Neural cell (in vitro differentiated cells): Measurements from ENCODE around the gene MAP3K7CL. TPM values are rescaled to one million over a fixed set of nuclear protein-coding genes. Genes with fewer than 3 reads are reported as not detected.

Experiments used
- H2AFZ ChIP-seq: fragments of 200-600, 300-800 bp; sonication (generic), shearing (Covaris generic); 2 replicates; pipeline ENCODE4 v1.6.0; 2014; ENCODE audit warnings: low read depth, mild to moderate bottlenecking, antibody characterized with exemption, low read length, moderate library complexity
- H3F3A ChIP-seq: fragments of 200-600 bp; shearing (Covaris generic); 2 replicates; pipeline ENCODE4 v1.6.1; 2016; ENCODE audit warnings: mild to moderate bottlenecking, moderate library complexity, mixed read lengths, antibody characterized with exemption, low read length; ENCODE audit not compliant: insufficient read depth, poor library complexity, severe bottlenecking
- H3K27ac ChIP-seq: fragments of 200-600, 300-800 bp; sonication (generic), shearing (Covaris generic); 2 replicates; pipeline ENCODE4 v1.5.1; 2014; ENCODE audit warnings: mild to moderate bottlenecking, low read length, moderate library complexity
- H3K27me3 ChIP-seq: fragments of 300-800, 200-600 bp; sonication (generic), shearing (Covaris generic); 2 replicates; pipeline ENCODE4 v1.6.0; 2014; ENCODE audit warnings: mild to moderate bottlenecking, low read depth, low read length, moderate library complexity; ENCODE audit not compliant: insufficient read depth
- H3K36me3 ChIP-seq: fragments of 300-800, 200-600 bp; sonication (generic), shearing (Covaris generic); 2 replicates; pipeline ENCODE4 v1.5.1; 2014; ENCODE audit warnings: mild to moderate bottlenecking, antibody characterized with exemption, low read length, moderate library complexity; ENCODE audit not compliant: insufficient read depth
- H3K4me2 ChIP-seq: fragments of 300-800, 200-600 bp; sonication (generic), shearing (Covaris generic); 2 replicates; pipeline ENCODE4 v1.6.0; 2014; ENCODE audit warnings: mild to moderate bottlenecking, low read length
- H3K4me3 ChIP-seq: fragments of 300-800, 200-600 bp; sonication (generic), shearing (Covaris generic); 2 replicates; pipeline ENCODE4 v1.5.1; 2014; ENCODE audit warnings: mild to moderate bottlenecking, low read length, moderate library complexity
- H3K79me2 ChIP-seq: fragments of 200-600 bp; shearing (Covaris generic); replicated peaks from 2 replicates; pipeline ENCODE4 v1.6.0; 2014; ENCODE audit warnings: mild to moderate bottlenecking, low read length, moderate library complexity; ENCODE audit not compliant: insufficient read depth
- H3K9ac ChIP-seq: fragments of 300-800, 200-600 bp; sonication (generic), shearing (Covaris generic); 2 replicates; pipeline ENCODE4 v1.6.1; 2016; ENCODE audit warnings: mild to moderate bottlenecking, low read length, mixed read lengths
- H3K9me2 ChIP-seq: fragments of 200-600 bp; shearing (Covaris generic); 2 replicates; pipeline ENCODE4 v1.6.1; 2016; ENCODE audit warnings: mild to moderate bottlenecking, low read length, mixed read lengths; ENCODE audit not compliant: insufficient read depth
- H3K9me3 ChIP-seq: fragments of 200-600, 300-800 bp; sonication (generic), shearing (Covaris generic); 2 replicates; pipeline ENCODE4 v1.6.1; 2016; ENCODE audit warnings: mild to moderate bottlenecking, mixed run types, low read length, moderate library complexity, mixed read lengths
- H4K20me1 ChIP-seq: fragments of 200-600 bp; shearing (Covaris generic); 2 replicates; pipeline ENCODE4 v1.6.1; 2016; ENCODE audit warnings: mild to moderate bottlenecking, mixed run types; ENCODE audit not compliant: insufficient read depth
- CTCF ChIP-seq: fragments of 450-650 bp; IDR thresholded peaks from 2 replicates; pipeline ENCODE4 v1.5.1; 2014; ENCODE audit warnings: antibody characterized with exemption, mild to moderate bottlenecking, moderate library complexity; ENCODE audit not compliant: poor library complexity, severe bottlenecking
- EP300 ChIP-seq: fragments of 450-650 bp; conservative IDR thresholded peaks from 2 replicates; pipeline ENCODE4 v1.6.1; 2014; ENCODE audit warnings: antibody characterized with exemption, mild to moderate bottlenecking, moderate library complexity; ENCODE audit not compliant: poor library complexity, severe bottlenecking
- EZH2 ChIP-seq: fragments of 200-600, 300-800 bp; shearing (Covaris generic), sonication (generic); IDR thresholded peaks from 2 replicates; pipeline ENCODE4 v1.6.1; 2014; ENCODE audit warnings: antibody characterized with exemption, low read length, borderline replicate concordance, mild to moderate bottlenecking; ENCODE audit not compliant: insufficient read depth, poor library complexity, severe bottlenecking
- MXI1 ChIP-seq: fragments of 450-650 bp; conservative IDR thresholded peaks from 2 replicates; pipeline ENCODE4 v1.6.1; 2014; ENCODE audit warnings: antibody characterized with exemption, mild to moderate bottlenecking; ENCODE audit not compliant: poor library complexity, severe bottlenecking
- POLR2AphosphoS5 ChIP-seq: IDR thresholded peaks from 2 replicates; pipeline ENCODE4 v1.6.1; 2012
- RAD21 ChIP-seq: fragments of 450-650 bp; conservative IDR thresholded peaks from 2 replicates; pipeline ENCODE4 v1.6.1; 2014; ENCODE audit warnings: antibody characterized with exemption, mild to moderate bottlenecking, moderate library complexity
- SMC3 ChIP-seq: fragments of 450-650 bp; conservative IDR thresholded peaks from 2 replicates; pipeline ENCODE4 v1.6.1; 2014; ENCODE audit warnings: antibody characterized with exemption, mild to moderate bottlenecking, moderate library complexity; ENCODE audit not compliant: poor library complexity
- TAF1 ChIP-seq: IDR thresholded peaks from 2 replicates; pipeline ENCODE4 v1.6.1; 2012; ENCODE audit warnings: low read depth
- polyA plus RNA-seq: library from polyadenylated mRNA; depleted of rRNA; stranded (reverse); fragments of >200 nt; gene quantifications from 2 replicates; pipeline ENCODE4 v1.2.3, GENCODE V29; 2014
- TF ChIP-seq, protein P1 (sequence below): IDR thresholded peaks from 2 replicates; pipeline ENCODE4 v1.6.1; 2012; ENCODE audit warnings: borderline replicate concordance

Gene MAP3K7CL
- polyA plus RNA-seq, 1 donor from 2014 or later = not detected

GRCh38 chr21:29168891-29169315, 38.5 kb downstream of the MAP3K7CL start:
- no peak overlapping the region for H3K4me2 ChIP-seq
- H3K27me3 ChIP-seq = no peaks in the 10 kb centered on the region
- no peaks in the 10 kb centered on the region for H3F3A ChIP-seq
- H3K79me2 ChIP-seq = no peaks in the 10 kb centered on the region
- H3K4me3 ChIP-seq = no peak overlapping the region
- H3K27ac ChIP-seq = no peak overlapping the region
- H3K9me2 ChIP-seq = no peaks in the 10 kb centered on the region
- no peaks in the 10 kb centered on the region for H3K9me3 ChIP-seq
- no peak overlapping the region for H2AFZ ChIP-seq
- TF ChIP-seq, protein P1, sequence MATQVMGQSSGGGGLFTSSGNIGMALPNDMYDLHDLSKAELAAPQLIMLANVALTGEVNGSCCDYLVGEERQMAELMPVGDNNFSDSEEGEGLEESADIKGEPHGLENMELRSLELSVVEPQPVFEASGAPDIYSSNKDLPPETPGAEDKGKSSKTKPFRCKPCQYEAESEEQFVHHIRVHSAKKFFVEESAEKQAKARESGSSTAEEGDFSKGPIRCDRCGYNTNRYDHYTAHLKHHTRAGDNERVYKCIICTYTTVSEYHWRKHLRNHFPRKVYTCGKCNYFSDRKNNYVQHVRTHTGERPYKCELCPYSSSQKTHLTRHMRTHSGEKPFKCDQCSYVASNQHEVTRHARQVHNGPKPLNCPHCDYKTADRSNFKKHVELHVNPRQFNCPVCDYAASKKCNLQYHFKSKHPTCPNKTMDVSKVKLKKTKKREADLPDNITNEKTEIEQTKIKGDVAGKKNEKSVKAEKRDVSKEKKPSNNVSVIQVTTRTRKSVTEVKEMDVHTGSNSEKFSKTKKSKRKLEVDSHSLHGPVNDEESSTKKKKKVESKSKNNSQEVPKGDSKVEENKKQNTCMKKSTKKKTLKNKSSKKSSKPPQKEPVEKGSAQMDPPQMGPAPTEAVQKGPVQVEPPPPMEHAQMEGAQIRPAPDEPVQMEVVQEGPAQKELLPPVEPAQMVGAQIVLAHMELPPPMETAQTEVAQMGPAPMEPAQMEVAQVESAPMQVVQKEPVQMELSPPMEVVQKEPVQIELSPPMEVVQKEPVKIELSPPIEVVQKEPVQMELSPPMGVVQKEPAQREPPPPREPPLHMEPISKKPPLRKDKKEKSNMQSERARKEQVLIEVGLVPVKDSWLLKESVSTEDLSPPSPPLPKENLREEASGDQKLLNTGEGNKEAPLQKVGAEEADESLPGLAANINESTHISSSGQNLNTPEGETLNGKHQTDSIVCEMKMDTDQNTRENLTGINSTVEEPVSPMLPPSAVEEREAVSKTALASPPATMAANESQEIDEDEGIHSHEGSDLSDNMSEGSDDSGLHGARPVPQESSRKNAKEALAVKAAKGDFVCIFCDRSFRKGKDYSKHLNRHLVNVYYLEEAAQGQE = no peak
- TF ChIP-seq SMC3 (no peak), POLR2AphosphoS5 (no peak), EZH2 (no peak), EP300 (no peak), TAF1 (no peak), MXI1 (no peak), CTCF (no peak)
- H3K9ac ChIP-seq = no peak overlapping the region
- H3K36me3 ChIP-seq = no peaks in the 10 kb centered on the region
- H4K20me1 ChIP-seq = no peaks in the 10 kb centered on the region

- TF ChIP-seq POLR2AphosphoS5 = no peak
- TF ChIP-seq, protein P1 = no peak
- TF ChIP-seq TAF1 = no peak
- TF ChIP-seq RAD21 = no peak
- TF ChIP-seq MXI1 = no peak
- no peak for TF ChIP-seq SMC3
- TF ChIP-seq CTCF = no peak
- no peak for TF ChIP-seq EZH2
- TF ChIP-seq EP300 = no peak
- Histone ChIP-seq H4K20me1 (no peaks in the 10 kb centered on the region), H3K4me2 (no peak overlapping the region), H2AFZ (no peak overlapping the region), H3F3A (no peaks in the 10 kb centered on the region), H3K9me2 (no peaks in the 10 kb centered on the region), H3K27me3 (no peaks in the 10 kb centered on the region), H3K79me2 (no peaks in the 10 kb centered on the region), H3K9ac (no peak overlapping the region), H3K9me3 (no peaks in the 10 kb centered on the region), H3K36me3 (no peaks in the 10 kb centered on the region), H3K4me3 (no peak overlapping the region), H3K27ac (no peak overlapping the region)
Measured at GRCh38 chr21:29170944-29171343, 40.5 kb downstream of the MAP3K7CL start.
